LNCaP clone FGC (cell line): ENCODE measurements around the gene TRMT1.

Experiments
- DNase-seq: peaks from one replicate; pipeline ENCODE4 v3.0.0-alpha.2; 2011; ENCODE audit warnings: low read depth
- H3K4me3 ChIP-seq: 2 replicates; pipeline ENCODE4 v1.5.1; 2011; ENCODE audit warnings: mild to moderate bottlenecking, low read depth, low read length, control low read depth
- TF ChIP-seq, protein P1 (sequence below): IDR thresholded peaks from 2 replicates; pipeline ENCODE4 v1.5.1; 2012; ENCODE audit warnings: mild to moderate bottlenecking; ENCODE audit not compliant: control insufficient read depth, insufficient read depth; ENCODE audit errors: extremely low read depth

TRMT1 gene

GRCh38 chr19:13058951-13059660 lies 57.4 kb downstream of the TRMT1 start:
- DNase-seq = no peak
- no peak overlapping the region for H3K4me3 ChIP-seq
- TF ChIP-seq, protein P1, sequence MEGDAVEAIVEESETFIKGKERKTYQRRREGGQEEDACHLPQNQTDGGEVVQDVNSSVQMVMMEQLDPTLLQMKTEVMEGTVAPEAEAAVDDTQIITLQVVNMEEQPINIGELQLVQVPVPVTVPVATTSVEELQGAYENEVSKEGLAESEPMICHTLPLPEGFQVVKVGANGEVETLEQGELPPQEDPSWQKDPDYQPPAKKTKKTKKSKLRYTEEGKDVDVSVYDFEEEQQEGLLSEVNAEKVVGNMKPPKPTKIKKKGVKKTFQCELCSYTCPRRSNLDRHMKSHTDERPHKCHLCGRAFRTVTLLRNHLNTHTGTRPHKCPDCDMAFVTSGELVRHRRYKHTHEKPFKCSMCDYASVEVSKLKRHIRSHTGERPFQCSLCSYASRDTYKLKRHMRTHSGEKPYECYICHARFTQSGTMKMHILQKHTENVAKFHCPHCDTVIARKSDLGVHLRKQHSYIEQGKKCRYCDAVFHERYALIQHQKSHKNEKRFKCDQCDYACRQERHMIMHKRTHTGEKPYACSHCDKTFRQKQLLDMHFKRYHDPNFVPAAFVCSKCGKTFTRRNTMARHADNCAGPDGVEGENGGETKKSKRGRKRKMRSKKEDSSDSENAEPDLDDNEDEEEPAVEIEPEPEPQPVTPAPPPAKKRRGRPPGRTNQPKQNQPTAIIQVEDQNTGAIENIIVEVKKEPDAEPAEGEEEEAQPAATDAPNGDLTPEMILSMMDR = no peak

DNA sequence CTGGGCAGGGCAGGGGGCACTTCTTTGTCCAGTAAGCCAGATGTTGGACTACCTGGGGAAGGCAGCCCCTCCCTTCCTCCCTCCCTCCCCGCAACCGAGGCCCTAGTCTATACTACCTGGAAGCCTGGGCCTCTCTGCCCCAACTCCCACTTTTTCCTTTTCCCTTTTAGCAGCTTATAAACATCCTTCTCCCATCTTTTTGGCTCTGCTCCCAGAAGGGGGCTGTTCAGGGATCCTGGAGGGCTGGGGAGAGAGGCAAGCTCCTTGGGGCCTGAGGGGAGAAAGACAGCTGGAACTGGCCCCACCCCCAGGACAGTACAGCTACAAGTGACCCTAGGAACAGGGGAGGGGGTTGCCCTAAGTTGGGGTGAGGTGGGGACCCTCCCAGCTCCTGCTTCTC lies 58.8 kb downstream of the TRMT1 start:
- TF ChIP-seq, protein P1 = no peak
- 0 out of 2 replicates have a peak overlapping the region, but pooled peaks have one; percentile 23 for H3K4me3 ChIP-seq
- no peak for DNase-seq

DNA sequence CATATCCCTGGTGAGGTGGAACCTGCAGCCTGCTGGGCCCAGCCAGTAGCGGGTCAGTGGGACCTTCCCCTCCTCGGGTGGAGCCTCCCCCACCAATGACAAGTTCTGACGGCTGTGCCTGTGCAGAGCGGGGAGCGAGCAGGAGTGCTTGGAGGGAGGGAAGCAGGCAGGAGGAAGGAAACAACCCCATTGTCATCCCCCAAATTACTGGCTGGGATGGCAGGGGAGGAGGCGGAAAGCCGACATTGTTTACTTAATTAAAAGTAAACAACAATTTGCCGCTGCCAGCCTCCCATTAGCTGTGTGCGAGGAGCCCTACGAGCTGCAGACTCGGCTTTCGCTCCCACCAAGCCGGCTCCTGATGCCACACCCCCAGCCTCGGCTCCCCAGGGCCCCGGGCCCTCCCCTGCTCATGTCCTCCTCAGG lies 59.4 kb downstream of the TRMT1 start:
- H3K4me3 ChIP-seq = peak overlapping the region; percentile 23
- no peak for DNase-seq
- TF ChIP-seq, protein P1 = no peak

DNA sequence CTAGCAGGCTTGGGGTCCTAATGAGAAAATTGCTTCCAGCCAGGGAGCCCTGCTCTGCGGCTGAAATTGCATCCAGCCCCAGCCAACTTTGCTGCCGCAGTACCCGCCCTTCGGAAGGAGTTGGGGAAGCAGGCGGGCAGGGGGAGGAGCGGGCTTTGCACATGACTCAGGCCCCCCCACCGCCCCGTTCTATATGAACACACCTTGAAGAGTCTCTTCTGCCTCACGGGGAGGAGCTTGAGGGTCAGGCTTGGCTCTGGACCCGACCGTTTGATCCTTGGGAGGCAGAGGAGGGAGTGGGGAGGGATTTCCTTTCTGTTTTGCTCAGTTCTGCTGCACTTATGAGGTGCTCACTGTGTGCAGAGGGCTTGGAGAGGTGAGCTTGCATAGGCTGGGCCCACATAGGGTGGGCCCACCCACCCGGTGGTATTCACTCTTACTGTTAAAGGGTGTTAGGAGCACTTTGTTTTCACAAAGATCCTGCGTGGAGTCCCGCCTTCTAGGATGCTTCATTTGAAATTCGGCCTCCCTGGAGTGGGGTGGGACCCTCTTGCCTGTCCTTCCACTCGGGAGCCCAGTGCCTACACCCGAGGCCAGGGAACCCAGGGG lies 60.4 kb downstream of the TRMT1 start:
- no peak overlapping the region for H3K4me3 ChIP-seq
- TF ChIP-seq, protein P1 = no peak
- DNase-seq = no peak

GRCh38 chr19:13055213-13056051 lies 61.1 kb downstream of the TRMT1 start:
- TF ChIP-seq, protein P1 = no peak
- no peak for DNase-seq
- H3K4me3 ChIP-seq = no peak overlapping the region
